ENCODE results near the gene ATPAF2.
A peak's percentile ranks its signal among the peaks of the same experiment; 100 is the strongest.

Gene ATPAF2

GRCh38 chr17:18041776-18042175 lies 2.8 kb upstream of the ATPAF2 start:
- DNase-seq, result no peak
- in situ Hi-C loops (cut with MboI; ENCODE audit: low pct_unique_long_range_greater_than_20kb, low sequenced_read_pairs), result no loop called here

- DNase-seq, result peak; percentile 15
- in situ Hi-C loops (cut with MboI; ENCODE audit: low pct_unique_long_range_greater_than_20kb, low sequenced_read_pairs), result no loop called here
Measured at GRCh38 chr17:18040261-18040858, 1.4 kb upstream of the ATPAF2 start.

GRCh38 chr17:18039535-18040260 lies 730 bp upstream of the ATPAF2 start:
- in situ Hi-C loops (cut with MboI; ENCODE audit: low pct_unique_long_range_greater_than_20kb, low sequenced_read_pairs), result no loop called here
- DNase-seq, result peak; percentile 29

DNA sequence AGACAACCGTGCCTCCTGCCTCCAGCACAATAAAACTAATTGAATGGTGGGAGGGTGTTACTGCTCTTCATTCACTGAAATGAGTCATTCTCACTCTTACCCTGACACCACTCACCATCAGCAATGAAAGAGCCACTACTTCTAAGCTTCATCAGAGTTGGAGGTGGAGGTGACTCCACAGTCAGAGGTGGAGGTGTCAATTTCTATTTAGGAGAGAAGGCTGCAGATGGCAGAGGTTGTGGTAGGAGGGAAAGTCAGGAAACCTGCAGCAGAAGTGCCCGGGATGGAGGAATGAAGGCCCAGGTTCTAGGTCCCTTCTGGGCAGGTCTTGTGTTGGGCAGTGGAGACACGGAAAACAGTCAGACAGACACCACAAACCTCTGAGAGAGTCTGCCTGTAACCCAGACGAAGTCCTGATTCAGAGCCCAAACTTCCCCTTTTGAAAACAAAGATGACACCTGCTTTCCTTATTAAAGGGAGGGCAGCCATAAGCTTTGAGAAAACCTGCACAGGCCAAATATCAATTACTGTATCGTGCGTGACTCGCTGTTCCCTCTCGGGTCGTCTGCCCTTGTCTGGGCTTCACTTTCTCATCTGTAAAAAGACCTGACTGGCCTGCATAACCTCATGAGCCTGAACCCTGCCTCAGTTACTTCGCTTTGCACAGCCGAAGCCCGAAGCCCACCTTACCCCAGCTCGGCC lies 668 bp downstream of the ATPAF2 start:
- peak; percentile 76 for DNase-seq
- in situ Hi-C loops (cut with MboI; ENCODE audit: low pct_unique_long_range_greater_than_20kb, low sequenced_read_pairs), result no loop called here

- in situ Hi-C loops (cut with MboI; ENCODE audit: low pct_unique_long_range_greater_than_20kb, low sequenced_read_pairs), result no loop called here
- peak; percentile 85 for DNase-seq
Measured at GRCh38 chr17:18037486-18037885, 1.5 kb downstream of the ATPAF2 start.

- in situ Hi-C loops (cut with MboI; ENCODE audit: low pct_unique_long_range_greater_than_20kb, low sequenced_read_pairs), result no loop called here
- DNase-seq, result no peak
Measured at GRCh38 chr17:18035704-18036103, 3.3 kb downstream of the ATPAF2 start.

DNA sequence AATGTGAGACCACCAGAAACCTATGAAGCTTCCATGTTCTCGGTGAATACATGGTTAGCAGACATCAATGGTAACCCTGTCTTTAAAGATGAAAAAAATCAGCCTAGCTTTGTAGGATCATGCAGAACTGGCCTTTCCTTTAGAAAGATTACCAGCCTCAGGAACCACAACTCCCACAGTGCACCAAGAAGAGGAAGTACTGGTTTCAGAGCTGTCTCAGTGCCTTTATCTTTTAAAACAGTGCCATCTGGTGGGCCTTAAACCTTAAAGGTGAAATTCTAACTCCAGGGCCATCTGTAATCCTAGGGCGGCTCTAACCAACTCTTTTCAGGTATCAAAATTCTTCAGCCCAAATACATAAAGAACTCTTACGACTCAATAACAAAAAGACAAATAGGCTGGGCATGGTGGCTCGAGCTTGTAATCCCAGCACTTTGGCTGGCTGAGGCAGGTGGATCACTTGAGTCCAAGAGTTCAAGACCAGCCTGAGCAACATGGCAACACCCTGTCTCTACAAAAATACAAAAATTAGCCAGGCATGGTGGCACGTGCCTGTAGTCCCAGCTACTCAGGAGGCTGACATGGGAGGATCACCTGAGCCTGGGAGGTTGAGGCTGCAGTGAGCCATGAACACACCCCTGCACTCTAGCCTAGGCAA lies 5.4 kb downstream of the ATPAF2 start:
- in situ Hi-C loops (cut with MboI; ENCODE audit: low pct_unique_long_range_greater_than_20kb, low sequenced_read_pairs), result no loop called here

DNA sequence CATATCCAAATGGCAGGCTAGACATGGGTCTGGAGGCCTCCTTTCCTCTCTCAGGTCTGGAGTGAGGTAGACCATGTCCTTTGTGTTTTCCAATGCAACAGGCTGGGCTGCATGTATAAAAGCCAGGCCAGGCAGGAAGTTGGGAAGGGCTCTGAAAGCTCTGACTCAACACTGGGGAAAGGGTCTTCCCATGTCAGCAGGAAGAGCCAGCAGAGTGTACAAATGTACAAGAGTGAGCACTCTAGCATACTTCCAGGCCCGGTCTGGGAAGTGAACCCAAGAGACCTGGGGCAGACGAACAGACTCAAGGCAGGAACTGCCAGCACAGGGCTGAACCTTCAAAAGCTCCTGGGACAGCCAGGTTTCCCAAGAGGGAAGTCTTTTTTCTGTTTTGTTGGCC lies 7.0 kb downstream of the ATPAF2 start:
- in situ Hi-C loops (cut with MboI; ENCODE audit: low pct_unique_long_range_greater_than_20kb, low sequenced_read_pairs), result no loop called here
- DNase-seq, result no peak

More for the DNA sequence above, 5.4 kb downstream of the ATPAF2 start:
- peak; percentile 85 for DNase-seq

DNA sequence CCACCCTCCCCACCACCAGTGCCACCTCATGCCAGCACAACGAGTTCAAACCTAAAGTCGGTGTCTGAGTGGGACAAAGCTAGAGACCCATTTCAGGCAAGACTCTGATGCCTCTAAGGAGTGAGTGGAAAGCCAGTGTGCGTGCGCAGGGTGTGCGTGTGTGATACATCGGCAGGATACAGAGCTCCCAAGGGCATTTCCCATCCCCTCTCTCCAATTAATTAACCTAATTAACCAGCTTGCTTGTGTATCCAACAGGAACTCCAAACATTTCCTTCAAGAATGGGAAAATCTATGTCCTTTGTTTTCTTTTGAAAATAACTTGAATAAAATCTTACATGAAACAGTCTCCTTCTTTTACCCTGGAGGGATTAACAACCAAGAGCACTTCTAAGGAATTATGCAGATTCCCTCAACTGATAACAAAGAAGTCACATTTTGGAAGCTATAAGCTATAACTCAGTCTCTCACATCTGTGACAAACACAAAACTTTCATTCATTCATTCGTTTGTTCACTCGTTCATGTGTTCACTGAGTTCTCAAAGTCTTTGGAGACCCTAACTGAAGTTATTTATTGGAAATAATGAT lies 9.9 kb downstream of the ATPAF2 start:
- in situ Hi-C loops (cut with MboI; ENCODE audit: low pct_unique_long_range_greater_than_20kb, low sequenced_read_pairs), result no loop called here
- DNase-seq, result no peak

- in situ Hi-C loops (cut with MboI; ENCODE audit: low pct_unique_long_range_greater_than_20kb, low sequenced_read_pairs), result no loop called here
- DNase-seq, result no peak
Measured at GRCh38 chr17:18028114-18028951, 10.6 kb downstream of the ATPAF2 start.

- in situ Hi-C loops (cut with MboI; ENCODE audit: low pct_unique_long_range_greater_than_20kb, low sequenced_read_pairs), result no loop called here
Measured at GRCh38 chr17:18027280-18027679, 11.7 kb downstream of the ATPAF2 start.

GRCh38 chr17:18025945-18026776 lies 12.8 kb downstream of the ATPAF2 start:
- DNase-seq, result no peak
- in situ Hi-C loops (cut with MboI; ENCODE audit: low pct_unique_long_range_greater_than_20kb, low sequenced_read_pairs), result no loop called here

More at GRCh38 chr17:18027280-18027679, 11.7 kb downstream of the ATPAF2 start:
- DNase-seq, result no peak

GRCh38 chr17:18025241-18025944 lies 13.6 kb downstream of the ATPAF2 start:
- no peak for DNase-seq
- in situ Hi-C loops (cut with MboI; ENCODE audit: low pct_unique_long_range_greater_than_20kb, low sequenced_read_pairs), result no loop called here

DNA sequence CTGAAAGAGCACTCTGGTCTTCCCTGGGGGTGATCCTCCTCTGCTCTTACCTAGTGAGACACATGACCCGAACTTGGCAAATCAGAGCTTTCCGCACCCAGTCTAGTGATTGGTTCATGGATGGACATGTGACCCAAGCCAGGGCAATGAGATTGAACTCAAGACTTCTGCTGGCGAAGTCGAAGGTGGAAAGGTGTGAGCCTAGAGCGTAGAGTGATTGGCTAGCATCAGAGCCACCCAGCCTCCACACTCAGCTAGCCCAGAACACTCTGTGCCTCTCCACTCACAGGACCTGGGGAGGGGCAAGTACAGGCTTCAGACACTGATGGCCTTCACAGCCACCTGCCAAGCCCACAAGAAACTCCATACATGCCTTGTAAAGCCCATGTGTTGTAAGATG lies 17.6 kb downstream of the ATPAF2 start:
- in situ Hi-C loops (cut with MboI; ENCODE audit: low pct_unique_long_range_greater_than_20kb, low sequenced_read_pairs), result no loop called here
- no peak for DNase-seq

GRCh38 chr17:18020971-18021370 lies 18.0 kb downstream of the ATPAF2 start:
- DNase-seq, result no peak

DNA sequence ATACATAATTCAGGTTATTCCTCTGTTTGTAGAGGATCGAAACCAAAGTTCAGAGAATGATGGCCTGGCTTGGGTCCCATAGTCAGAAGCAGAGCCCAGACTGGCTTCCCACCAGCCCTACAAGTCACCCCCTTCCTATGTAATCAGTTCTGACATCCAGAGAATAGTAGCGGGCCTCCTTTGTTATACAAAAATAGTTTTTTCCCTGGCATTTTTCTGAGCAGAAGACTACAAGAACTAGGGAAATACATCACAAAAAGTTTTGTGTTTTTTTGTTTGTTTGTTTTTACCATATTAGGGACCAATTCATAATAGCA lies 19.2 kb downstream of the ATPAF2 start:
- DNase-seq, result no peak
- in situ Hi-C loops (cut with MboI; ENCODE audit: low pct_unique_long_range_greater_than_20kb, low sequenced_read_pairs), result no loop called here

More at GRCh38 chr17:18020971-18021370, 18.0 kb downstream of the ATPAF2 start:
- in situ Hi-C loops (cut with MboI; ENCODE audit: low pct_unique_long_range_greater_than_20kb, low sequenced_read_pairs), result no loop called here

GRCh38 chr17:18018411-18018921 lies 20.5 kb downstream of the ATPAF2 start:
- in situ Hi-C loops (cut with MboI; ENCODE audit: low pct_unique_long_range_greater_than_20kb, low sequenced_read_pairs), result no loop called here
- no peak for DNase-seq
